ENCODE measurements around the gene EYS. TPM values are rescaled to one million over a fixed set of nuclear protein-coding genes. Genes with fewer than 3 reads are reported as not detected.

EYS gene
- total RNA-seq, 6 experiments from 2014 or later: 0.54 to 2.3 (median 0.74) TPM; not detected in 1

GRCh38 chr6:63883597-63883996 lies 1823.4 kb downstream of the EYS start:
- Histone ChIP-seq H3K27me3 (no peaks in the 10 kb centered on the region), H3K27ac (no peak overlapping the region), H3K36me3 (no peaks in the 10 kb centered on the region), H3K4me3 (no peak overlapping the region), H3K4me1 (no peaks in the 10 kb centered on the region), H3K9me3 (no peaks in the 10 kb centered on the region)
- DNase-seq: no peak
- intact Hi-C loops (cut with DNase I): no loop called here
- ATAC-seq: no peak
- TF ChIP-seq, protein P1, sequence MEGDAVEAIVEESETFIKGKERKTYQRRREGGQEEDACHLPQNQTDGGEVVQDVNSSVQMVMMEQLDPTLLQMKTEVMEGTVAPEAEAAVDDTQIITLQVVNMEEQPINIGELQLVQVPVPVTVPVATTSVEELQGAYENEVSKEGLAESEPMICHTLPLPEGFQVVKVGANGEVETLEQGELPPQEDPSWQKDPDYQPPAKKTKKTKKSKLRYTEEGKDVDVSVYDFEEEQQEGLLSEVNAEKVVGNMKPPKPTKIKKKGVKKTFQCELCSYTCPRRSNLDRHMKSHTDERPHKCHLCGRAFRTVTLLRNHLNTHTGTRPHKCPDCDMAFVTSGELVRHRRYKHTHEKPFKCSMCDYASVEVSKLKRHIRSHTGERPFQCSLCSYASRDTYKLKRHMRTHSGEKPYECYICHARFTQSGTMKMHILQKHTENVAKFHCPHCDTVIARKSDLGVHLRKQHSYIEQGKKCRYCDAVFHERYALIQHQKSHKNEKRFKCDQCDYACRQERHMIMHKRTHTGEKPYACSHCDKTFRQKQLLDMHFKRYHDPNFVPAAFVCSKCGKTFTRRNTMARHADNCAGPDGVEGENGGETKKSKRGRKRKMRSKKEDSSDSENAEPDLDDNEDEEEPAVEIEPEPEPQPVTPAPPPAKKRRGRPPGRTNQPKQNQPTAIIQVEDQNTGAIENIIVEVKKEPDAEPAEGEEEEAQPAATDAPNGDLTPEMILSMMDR (IDR thresholded peaks at IDR 0.05): no peak
- TF ChIP-seq POLR2A (IDR thresholded peaks at IDR 0.05): no peak
- 72% methylated on average over 6 of the region's 6 CpGs for WGBS (ENCODE audit: insufficient coverage, low coverage, low lambda C conversion rate, missing lambda C conversion rate)

DNA sequence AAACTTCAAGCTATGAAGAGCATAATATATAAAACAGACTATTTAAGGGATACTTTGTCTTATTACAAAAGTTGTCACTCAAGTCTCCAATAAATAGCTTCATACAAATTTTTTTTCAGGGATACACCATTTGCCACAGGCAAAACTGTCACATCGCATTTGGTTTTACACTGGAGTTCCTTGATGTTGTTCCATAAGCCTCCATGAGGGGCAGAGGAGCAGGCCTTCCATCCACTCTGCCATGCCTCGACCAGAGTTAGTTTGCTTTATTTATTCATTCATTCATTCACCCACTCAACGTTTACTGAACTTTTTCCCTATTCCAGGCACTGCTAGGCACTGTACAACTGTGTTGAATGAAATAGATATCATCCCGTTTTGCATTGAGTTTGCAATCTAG lies 1824.8 kb downstream of the EYS start:
- H3K36me3 ChIP-seq: no peaks in the 10 kb centered on the region
- intact Hi-C loops (cut with DNase I): no loop called here
- H3K27me3 ChIP-seq: no peaks in the 10 kb centered on the region
- ATAC-seq: no peak
- no peak for TF ChIP-seq POLR2A (IDR thresholded peaks at IDR 0.05)
- TF ChIP-seq, protein P1 (IDR thresholded peaks at IDR 0.05): no peak
- no peak overlapping the region for H3K27ac ChIP-seq
- H3K9me3 ChIP-seq: no peaks in the 10 kb centered on the region
- 38% methylated on average over 4 of the region's 4 CpGs for WGBS (ENCODE audit: insufficient coverage, low coverage, low lambda C conversion rate, missing lambda C conversion rate)
- H3K4me1 ChIP-seq: no peaks in the 10 kb centered on the region
- H3K4me3 ChIP-seq: no peak overlapping the region
- no peak for DNase-seq

GRCh38 chr6:63881791-63882190 lies 1825.2 kb downstream of the EYS start:
- H3K36me3 ChIP-seq: no peaks in the 10 kb centered on the region
- DNase-seq: no peak
- H3K4me1 ChIP-seq: no peaks in the 10 kb centered on the region
- ATAC-seq: no peak
- 38% methylated on average over 1 of the region's 1 CpG for WGBS (ENCODE audit: insufficient coverage, low coverage, low lambda C conversion rate, missing lambda C conversion rate)
- no peak overlapping the region for H3K27ac ChIP-seq
- no peak for TF ChIP-seq POLR2A (IDR thresholded peaks at IDR 0.05)
- TF ChIP-seq, protein P1 (IDR thresholded peaks at IDR 0.05): no peak
- H3K4me3 ChIP-seq: no peak overlapping the region
- H3K9me3 ChIP-seq: no peaks in the 10 kb centered on the region
- no peaks in the 10 kb centered on the region for H3K27me3 ChIP-seq
- intact Hi-C loops (cut with DNase I): no loop called here

DNA sequence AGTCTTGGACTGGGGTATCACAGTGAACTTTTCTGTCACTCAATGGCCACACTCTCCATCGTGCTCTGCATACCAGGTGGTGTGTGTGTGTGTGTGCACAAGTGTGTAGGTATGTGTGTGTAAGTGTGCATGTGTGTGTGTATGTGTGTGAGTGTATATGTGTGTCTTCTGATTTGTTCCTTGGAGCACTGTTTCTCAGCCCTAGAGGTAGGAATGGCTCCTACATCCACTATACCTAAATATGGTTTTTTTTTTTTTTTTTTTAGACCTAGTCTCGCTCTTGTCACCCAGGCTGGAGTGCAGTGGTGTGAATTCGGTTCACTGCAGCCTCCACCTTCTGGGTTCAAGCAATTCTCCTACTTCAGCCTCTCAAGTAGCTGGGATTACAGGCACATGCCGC lies 1834.8 kb downstream of the EYS start:
- TF ChIP-seq, protein P1 (IDR thresholded peaks at IDR 0.05): no peak
- TF ChIP-seq POLR2A (IDR thresholded peaks at IDR 0.05): no peak
- Histone ChIP-seq H3K9me3 (no peaks in the 10 kb centered on the region), H3K4me1 (no peaks in the 10 kb centered on the region), H3K36me3 (no peaks in the 10 kb centered on the region), H3K27ac (no peak overlapping the region), H3K27me3 (no peaks in the 10 kb centered on the region), H3K4me3 (no peak overlapping the region)
- ATAC-seq (no peak), DNase-seq (no peak)
- WGBS (ENCODE audit: insufficient coverage, low coverage, low lambda C conversion rate, missing lambda C conversion rate): 85% methylated on average over 3 of the region's 4 CpGs
- intact Hi-C loops (cut with DNase I): no loop called here

GRCh38 chr6:63868351-63868750 lies 1838.7 kb downstream of the EYS start:
- TF ChIP-seq, protein P1 (IDR thresholded peaks at IDR 0.05): no peak
- no peak for TF ChIP-seq POLR2A (IDR thresholded peaks at IDR 0.05)
- Histone ChIP-seq H3K27ac (no peak overlapping the region), H3K36me3 (no peaks in the 10 kb centered on the region), H3K27me3 (no peaks in the 10 kb centered on the region), H3K4me1 (no peaks in the 10 kb centered on the region), H3K9me3 (no peaks in the 10 kb centered on the region), H3K4me3 (no peak overlapping the region)
- no peak for ATAC-seq
- WGBS (ENCODE audit: insufficient coverage, low coverage, low lambda C conversion rate, missing lambda C conversion rate): 38% methylated on average over 3 of the region's 3 CpGs
- intact Hi-C loops (cut with DNase I): no loop called here
- no peak for DNase-seq
